SU-DHL-6 (cell line): Measurements from ENCODE around the gene HTT.

Source experiments
- EZH2phosphoT487 ChIP-seq: fragments of 200-600 bp; sonication (generic), shearing (Covaris generic); conservative IDR thresholded peaks from 2 replicates; pipeline ENCODE4 v1.6.1; 2018; ENCODE audit warnings: mild to moderate bottlenecking, antibody characterized with exemption, low read length, moderate library complexity, mixed read lengths
- TF ChIP-seq, protein P1 (sequence below): fragments of 200-600 bp; sonication (generic); IDR thresholded peaks from one replicate; pipeline ENCODE4 v1.5.1; 2017; ENCODE audit warnings: antibody characterized with exemption, mild to moderate bottlenecking, low read length, moderate library complexity; ENCODE audit not compliant: insufficient read depth, poor library complexity, severe bottlenecking

DNA sequence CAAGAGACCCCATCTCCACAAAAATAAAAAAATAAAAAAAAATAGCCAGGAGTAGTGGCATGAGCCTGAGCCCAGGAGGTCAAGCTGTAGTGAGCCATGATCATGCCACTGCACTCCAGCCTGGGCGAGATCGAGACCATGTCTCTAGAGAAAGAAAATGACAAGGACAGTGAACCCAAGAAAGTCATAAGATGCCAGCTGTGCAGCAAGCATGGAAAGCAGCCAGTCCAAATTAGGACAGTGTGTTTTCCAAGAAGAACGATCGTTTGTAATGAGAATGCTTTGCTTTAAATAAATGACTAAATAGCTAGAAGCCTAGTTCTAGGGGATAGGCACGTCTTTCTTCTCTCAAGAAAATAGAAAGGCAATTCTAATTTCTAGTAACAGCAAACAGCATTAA is 116.1 kb downstream of the HTT start:
- no peak for TF ChIP-seq EZH2phosphoT487
- TF ChIP-seq, protein P1, sequence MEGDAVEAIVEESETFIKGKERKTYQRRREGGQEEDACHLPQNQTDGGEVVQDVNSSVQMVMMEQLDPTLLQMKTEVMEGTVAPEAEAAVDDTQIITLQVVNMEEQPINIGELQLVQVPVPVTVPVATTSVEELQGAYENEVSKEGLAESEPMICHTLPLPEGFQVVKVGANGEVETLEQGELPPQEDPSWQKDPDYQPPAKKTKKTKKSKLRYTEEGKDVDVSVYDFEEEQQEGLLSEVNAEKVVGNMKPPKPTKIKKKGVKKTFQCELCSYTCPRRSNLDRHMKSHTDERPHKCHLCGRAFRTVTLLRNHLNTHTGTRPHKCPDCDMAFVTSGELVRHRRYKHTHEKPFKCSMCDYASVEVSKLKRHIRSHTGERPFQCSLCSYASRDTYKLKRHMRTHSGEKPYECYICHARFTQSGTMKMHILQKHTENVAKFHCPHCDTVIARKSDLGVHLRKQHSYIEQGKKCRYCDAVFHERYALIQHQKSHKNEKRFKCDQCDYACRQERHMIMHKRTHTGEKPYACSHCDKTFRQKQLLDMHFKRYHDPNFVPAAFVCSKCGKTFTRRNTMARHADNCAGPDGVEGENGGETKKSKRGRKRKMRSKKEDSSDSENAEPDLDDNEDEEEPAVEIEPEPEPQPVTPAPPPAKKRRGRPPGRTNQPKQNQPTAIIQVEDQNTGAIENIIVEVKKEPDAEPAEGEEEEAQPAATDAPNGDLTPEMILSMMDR, result no peak
